NCI-H524 treated with DMSO at 0.1 percent for 48 hours (cell line): ENCODE results near the gene ATP2C2.
A peak's percentile ranks its signal among the peaks of the same experiment; 100 is the strongest.

Source experiments
- DNase-seq: peaks from one replicate; lab custom pipeline; 2025; lab: John Stamatoyannopoulos, UW

ATP2C2 gene

GRCh38 chr16:84476401-84476800, 108.1 kb downstream of the ATP2C2 start:
- no peak for DNase-seq

- no peak for DNase-seq
Measured at GRCh38 chr16:84477661-84478060, 109.3 kb downstream of the ATP2C2 start.

GRCh38 chr16:84478172-84478947, 110.0 kb downstream of the ATP2C2 start:
- DNase-seq, result no peak

- no peak for DNase-seq
Measured at GRCh38 chr16:84479716-84480450, 111.5 kb downstream of the ATP2C2 start.

GRCh38 chr16:84481051-84481735, 112.9 kb downstream of the ATP2C2 start:
- DNase-seq, result no peak

GRCh38 chr16:84482001-84482891, 113.9 kb downstream of the ATP2C2 start:
- DNase-seq, result peak; percentile 58

- no peak for DNase-seq
Measured at GRCh38 chr16:84482951-84483881, 114.9 kb downstream of the ATP2C2 start.

GRCh38 chr16:84483882-84484565, 115.7 kb downstream of the ATP2C2 start:
- DNase-seq, result no peak

GRCh38 chr16:84484579-84485254, 116.4 kb downstream of the ATP2C2 start:
- DNase-seq, result no peak

GRCh38 chr16:84485255-84486010, 117.1 kb downstream of the ATP2C2 start:
- no peak for DNase-seq

- DNase-seq, result no peak
Measured at GRCh38 chr16:84486126-84486525, 117.8 kb downstream of the ATP2C2 start.

- no peak for DNase-seq
Measured at GRCh38 chr16:84486551-84487235, 118.4 kb downstream of the ATP2C2 start.

- DNase-seq, result no peak
Measured at GRCh38 chr16:84487358-84487757, 119.0 kb downstream of the ATP2C2 start.

GRCh38 chr16:84489131-84489530, 120.8 kb downstream of the ATP2C2 start:
- no peak for DNase-seq

GRCh38 chr16:84495506-84495905, 127.2 kb downstream of the ATP2C2 start:
- no peak for DNase-seq

- DNase-seq, result no peak
Measured at GRCh38 chr16:84496991-84497390, 128.7 kb downstream of the ATP2C2 start.

- no peak for DNase-seq
Measured at GRCh38 chr16:84497418-84498222, 129.3 kb downstream of the ATP2C2 start.
